Stimulated activated naive B cell treated with anti-CD40 and anti-IgM and Interleukin-4, amounts not matched to agents 10 μg/mL and 1 μg/mL and 100 μg/mL, for 72 hours (primary cell): ENCODE results near the gene ATXN7L3.
A peak's percentile ranks its signal among the peaks of the same experiment; 100 is the strongest.
"Not testable (repeated sequence)": the region's sequence is repeated elsewhere in the genome, so short reads cannot be mapped to it uniquely, and the experiment has no call there.

Experiments
- ATAC-seq, 2 donors: fragments of 150-1000 bp; cut with Tn5 transposase; replicated peaks; 2 replicates each; pipeline ENCODE4 v1.10.0; 2021; ENCODE audit warnings: moderate library complexity in 1 of 2
- DNase-seq: peaks from one replicate; pipeline ENCODE4 v3.0.0; 2021
- H3K27ac Mint-ChIP-seq: one replicate; pipeline ENCODE4 v1.8.0; 2022; ENCODE audit warnings: mild to moderate bottlenecking, mixed read lengths
- H3K27me3 Mint-ChIP-seq, 2 donors: one replicate each; pipeline ENCODE4 v1.8.0; 2022; ENCODE audit warnings: mixed read lengths in 2 of 2
- H3K36me3 Mint-ChIP-seq, 2 donors: one replicate each; pipeline ENCODE4 v1.8.0; 2022; ENCODE audit warnings: mixed read lengths in 2 of 2, mild to moderate bottlenecking in 1 of 2
- H3K4me1 Mint-ChIP-seq, 2 donors: one replicate each; pipeline ENCODE4 v1.8.0; 2022; ENCODE audit warnings: mixed read lengths in 2 of 2, mild to moderate bottlenecking in 1 of 2
- H3K4me3 Mint-ChIP-seq, 2 donors: one replicate each; pipeline ENCODE4 v1.8.0; 2022; ENCODE audit warnings: mild to moderate bottlenecking in 2 of 2, mixed read lengths in 2 of 2, moderate library complexity in 1 of 2
- H3K9me3 Mint-ChIP-seq, 2 donors: one replicate each; pipeline ENCODE4 v1.8.0; 2022; ENCODE audit warnings: mixed read lengths in 2 of 2, mild to moderate bottlenecking in 1 of 2

ATXN7L3 gene

GRCh38 chr17:44159519-44160210 lies 40.0 kb downstream of the ATXN7L3 start:
- Mint-ChIP-seq H3K9me3 (no peaks in the 10 kb centered on the region), H3K27ac (no peak overlapping the region), H3K4me1 (peaks cover 0 to 2% of the 10 kb centered on the region in 2 donors), H3K36me3 (peaks cover 3 to 13% of the 10 kb centered on the region in 2 donors), H3K4me3 (no peak overlapping the region), H3K27me3 (no peaks in the 10 kb centered on the region)
- DNase-seq, result no peak
- ATAC-seq, result peak in 1 of 2 donors; percentile 45

GRCh38 chr17:44155488-44155887 lies 44.2 kb downstream of the ATXN7L3 start:
- no peak for ATAC-seq
- no peak overlapping the region for H3K27ac Mint-ChIP-seq

GRCh38 chr17:44152875-44153274 lies 46.8 kb downstream of the ATXN7L3 start:
- DNase-seq, result no peak
- Mint-ChIP-seq H3K27ac (peak overlapping the region; percentile 6), H3K9me3 (no peaks in the 10 kb centered on the region), H3K4me3 (no peak overlapping the region), H3K4me1 (no peaks in the 10 kb centered on the region), H3K27me3 (no peaks in the 10 kb centered on the region), H3K36me3 (peaks cover 6 to 12% of the 10 kb centered on the region in 2 donors)
- no peak for ATAC-seq

More at GRCh38 chr17:44155488-44155887, 44.2 kb downstream of the ATXN7L3 start:
- Mint-ChIP-seq H3K27me3 (no peaks in the 10 kb centered on the region), H3K4me1 (peaks cover 0 to 2% of the 10 kb centered on the region in 2 donors), H3K4me3 (no peak overlapping the region), H3K9me3 (no peaks in the 10 kb centered on the region), H3K36me3 (peaks cover 4 to 9% of the 10 kb centered on the region in 2 donors)
- DNase-seq, result no peak

GRCh38 chr17:44149750-44150329 lies 49.8 kb downstream of the ATXN7L3 start:
- Mint-ChIP-seq H3K36me3 (peaks cover 13 to 18% of the 10 kb centered on the region in 2 donors), H3K27ac (no peak overlapping the region), H3K9me3 (no peaks in the 10 kb centered on the region), H3K4me3 (no peak overlapping the region), H3K27me3 (no peaks in the 10 kb centered on the region), H3K4me1 (peaks cover 0 to 6% of the 10 kb centered on the region in 2 donors)
- no peak for ATAC-seq
- DNase-seq, result no peak

- H3K4me3 Mint-ChIP-seq, DNase-seq, H3K4me1 Mint-ChIP-seq, H3K27ac Mint-ChIP-seq, ATAC-seq, H3K27me3 Mint-ChIP-seq, H3K9me3 Mint-ChIP-seq: not testable (repeated sequence)
- H3K36me3 Mint-ChIP-seq, result peaks cover 13 to 15% of the 10 kb centered on the region in 2 donors
These were observed 50.6 kb downstream of the ATXN7L3 start for GRCh38 chr17:44149066-44149465.

GRCh38 chr17:44147812-44148211 lies 51.9 kb downstream of the ATXN7L3 start:
- H3K27me3 Mint-ChIP-seq, result no peaks in the 10 kb centered on the region
- H3K36me3 Mint-ChIP-seq, result peaks cover 13 to 15% of the 10 kb centered on the region in 2 donors
- H3K9me3 Mint-ChIP-seq, result no peaks in the 10 kb centered on the region
- peaks cover 0 to 6% of the 10 kb centered on the region in 2 donors for H3K4me1 Mint-ChIP-seq
- no peak for ATAC-seq
- no peak for DNase-seq
- H3K27ac Mint-ChIP-seq, result no peak overlapping the region
- no peak overlapping the region for H3K4me3 Mint-ChIP-seq

- no peak for ATAC-seq
- no peak for DNase-seq
- Mint-ChIP-seq H3K27ac (no peak overlapping the region), H3K36me3 (peaks cover 12 to 15% of the 10 kb centered on the region in 2 donors), H3K4me1 (peaks cover 3 to 13% of the 10 kb centered on the region in 2 donors), H3K9me3 (no peaks in the 10 kb centered on the region), H3K27me3 (no peaks in the 10 kb centered on the region), H3K4me3 (no peak overlapping the region)
These were observed 53.0 kb downstream of the ATXN7L3 start for GRCh38 chr17:44146375-44147346.

- H3K27me3 Mint-ChIP-seq, result no peaks in the 10 kb centered on the region
- no peak for ATAC-seq
- H3K4me1 Mint-ChIP-seq, result peaks cover 6 to 19% of the 10 kb centered on the region in 2 donors
- H3K36me3 Mint-ChIP-seq, result peaks cover 12% of the 10 kb centered on the region in 2 donors
- H3K9me3 Mint-ChIP-seq, result no peaks in the 10 kb centered on the region
- DNase-seq, result no peak
- H3K27ac Mint-ChIP-seq, result no peak overlapping the region
- H3K4me3 Mint-ChIP-seq, result no peak overlapping the region
These were observed 54.5 kb downstream of the ATXN7L3 start for GRCh38 chr17:44144966-44145739.

- Mint-ChIP-seq H3K36me3 (peaks cover 9 to 10% of the 10 kb centered on the region in 2 donors), H3K4me1 (peaks cover 6 to 20% of the 10 kb centered on the region in 2 donors)
- not testable (repeated sequence) for DNase-seq, H3K9me3 Mint-ChIP-seq, H3K27me3 Mint-ChIP-seq, H3K27ac Mint-ChIP-seq, ATAC-seq, H3K4me3 Mint-ChIP-seq
These were observed 55.8 kb downstream of the ATXN7L3 start for GRCh38 chr17:44143921-44144320.
